Small intestine (tissue), 7 donors: ENCODE data around the gene FBH1. TPM values are rescaled to one million over a fixed set of nuclear protein-coding genes. Genes with fewer than 3 reads are reported as not detected.
"Not testable (repeated sequence)": the region's sequence is repeated elsewhere in the genome, so short reads cannot be mapped to it uniquely, and the experiment has no call there.

Experiments used
- DNase-seq, 2 donors: peaks; one replicate each; pipeline versions ENCODE4 v3.0.0 to v3.0.0-alpha.2; 2013
- FAIRE-seq: peaks from 2 replicates; lab custom pipeline; 2012; peaks lifted over from hg19 to GRCh38; lab: Jason Lieb, UNC
- H3K27ac ChIP-seq, 3 donors: one replicate each; pipeline ENCODE4 v1.5.1; 2013; ENCODE audit warnings: low read length in 2 of 3, mild to moderate bottlenecking in 2 of 3, control low read depth in 1 of 3, inconsistent platforms in 1 of 3, low read depth in 1 of 3, moderate library complexity in 1 of 3
- H3K27me3 ChIP-seq, 3 donors: one replicate each; pipeline ENCODE4 v1.6.1; 2013; ENCODE audit warnings: low read length in 3 of 3, inconsistent platforms in 1 of 3; ENCODE audit not compliant: control insufficient read depth in 3 of 3, insufficient read depth in 3 of 3
- H3K36me3 ChIP-seq, 3 donors: one replicate each; pipeline ENCODE4 v1.6.1; 2013; ENCODE audit warnings: low read length in 3 of 3, inconsistent platforms in 1 of 3, low read depth in 1 of 3, mild to moderate bottlenecking in 1 of 3, moderate library complexity in 1 of 3; ENCODE audit not compliant: control insufficient read depth in 3 of 3, insufficient read depth in 2 of 3
- H3K4me1 ChIP-seq, 3 donors: one replicate each; pipeline ENCODE4 v1.6.1; 2013; ENCODE audit warnings: low read length in 2 of 3, inconsistent platforms in 1 of 3, low read depth in 1 of 3, mild to moderate bottlenecking in 1 of 3, moderate library complexity in 1 of 3; ENCODE audit not compliant: control insufficient read depth in 3 of 3, insufficient read depth in 2 of 3
- H3K4me3 ChIP-seq, 3 donors: one replicate each; pipeline ENCODE4 v1.5.1; 2013; ENCODE audit warnings: low read length in 3 of 3, control low read depth in 1 of 3, inconsistent platforms in 1 of 3, low read depth in 1 of 3, mild to moderate bottlenecking in 1 of 3, moderate library complexity in 1 of 3
- H3K9me3 ChIP-seq, 2 donors: one replicate each; pipeline ENCODE4 v1.6.1; 2013; ENCODE audit warnings: low read depth in 1 of 2, low read length in 1 of 2; ENCODE audit not compliant: control insufficient read depth in 2 of 2, insufficient read depth in 1 of 2
- WGBS, 3 donors: extraction: QIAGEN DNeasy Blood & Tissue Kit; methylation state at CpG; one replicate each; pipeline ENCODE4 v1.1.7; 2013; 5-methylcytosine and 5-hydroxymethylcytosine counted together
- polyA plus RNA-seq, 4 donors: library from polyadenylated mRNA; stranded (reverse) in 3 of 4; unstranded in 1 of 4; fragments of 200-250 nt in 3 of 4; fragments of 120-200 nt in 1 of 4; gene quantifications; one replicate each; pipeline versions ENCODE4 v1.2.1 to v1.2.3, GENCODE V29; 2013
- donor health status: healthy with polysubstance abuse.
- donor health status: control.
- donor health status: control.
- donor health status: Bipolar disorder and iron deficiency.
- donor health status: healthy.

Gene FBH1
- polyA plus RNA-seq, 4 donors, result 38.8 to 89.9 (median 67.5) TPM

DNA sequence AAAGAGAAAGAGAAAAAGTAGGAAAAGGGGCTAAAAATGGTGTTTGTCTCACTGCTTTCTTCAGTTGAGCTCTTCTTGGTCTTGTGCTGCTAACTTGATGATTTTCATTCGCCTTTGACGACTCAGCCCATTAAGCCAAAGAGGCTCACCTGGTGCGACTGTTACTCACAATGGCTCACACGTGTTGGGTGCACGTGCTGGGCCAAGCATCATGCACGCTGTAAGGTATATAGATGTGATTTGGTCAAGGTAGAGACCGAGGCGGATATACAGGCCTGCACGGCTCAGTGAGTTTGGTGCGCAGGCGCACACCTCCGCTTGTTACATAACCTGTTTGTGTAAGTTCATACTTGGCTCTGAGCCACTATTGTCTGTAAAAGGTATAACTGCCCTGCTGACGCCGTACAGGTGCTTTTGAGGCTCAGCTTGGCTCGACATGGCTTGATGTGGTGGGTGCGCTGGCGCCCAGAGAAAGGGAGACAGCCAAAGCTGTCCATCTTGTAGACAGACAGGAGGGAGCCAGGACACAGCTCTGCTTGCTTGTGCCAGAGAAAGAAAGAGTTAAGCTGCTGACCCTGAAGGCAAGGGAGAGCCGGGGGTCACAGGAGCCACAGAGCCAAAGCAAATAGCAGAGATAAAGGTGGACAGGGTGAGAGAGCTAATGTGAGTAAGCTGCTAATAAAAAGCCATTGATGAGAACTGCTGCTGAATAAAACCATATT lies 33.9 kb upstream of the FBH1 start:
- Histone ChIP-seq H3K36me3 (no peaks in the 10 kb centered on the region), H3K4me1 (no peaks in the 10 kb centered on the region), H3K4me3 (no peak overlapping the region), H3K27me3 (no peaks in the 10 kb centered on the region), H3K27ac (no peak overlapping the region), H3K9me3 (no peaks in the 10 kb centered on the region)
- DNase-seq (no peak), FAIRE-seq (no peak)
- 82 to 89% (median 87%) methylated on average over 18 of the region's 18 CpGs for WGBS, 3 donors

- H3K27me3 ChIP-seq, result no peaks in the 10 kb centered on the region
- no peak for DNase-seq
- WGBS, 3 donors, result 51 to 74% (median 72%) methylated on average over 7 of the region's 7 CpGs
- no peak overlapping the region for H3K27ac ChIP-seq
- no peak for FAIRE-seq
- H3K36me3 ChIP-seq, result no peaks in the 10 kb centered on the region
- H3K9me3 ChIP-seq, result no peaks in the 10 kb centered on the region
- no peaks in the 10 kb centered on the region for H3K4me1 ChIP-seq
- H3K4me3 ChIP-seq, result no peak overlapping the region
Measured at GRCh38 chr10:5856701-5857004, 33.4 kb upstream of the FBH1 start.

- Histone ChIP-seq H3K9me3 (peaks cover 0 to 3% of the 10 kb centered on the region in 2 donors), H3K4me1 (no peaks in the 10 kb centered on the region), H3K27me3 (no peaks in the 10 kb centered on the region), H3K27ac (no peak overlapping the region), H3K36me3 (peaks cover 0 to 14% (median 0%) of the 10 kb centered on the region in 3 donors), H3K4me3 (no peak overlapping the region)
- 86 to 97% (median 95%) methylated on average over 5 of the region's 5 CpGs for WGBS, 3 donors
- no peak for FAIRE-seq
- no peak for DNase-seq
Measured at GRCh38 chr10:5858811-5859210, 31.2 kb upstream of the FBH1 start.

GRCh38 chr10:5860066-5860465 lies 30.0 kb upstream of the FBH1 start:
- Histone ChIP-seq H3K4me3 (no peak overlapping the region), H3K27ac (no peak overlapping the region), H3K27me3 (no peaks in the 10 kb centered on the region), H3K36me3 (peaks cover 0 to 14% (median 0%) of the 10 kb centered on the region in 3 donors), H3K4me1 (no peaks in the 10 kb centered on the region), H3K9me3 (peaks cover 0 to 3% of the 10 kb centered on the region in 2 donors)
- 78 to 92% (median 89%) methylated on average over 7 of the region's 7 CpGs for WGBS, 3 donors
- DNase-seq (no peak), FAIRE-seq (no peak)

DNA sequence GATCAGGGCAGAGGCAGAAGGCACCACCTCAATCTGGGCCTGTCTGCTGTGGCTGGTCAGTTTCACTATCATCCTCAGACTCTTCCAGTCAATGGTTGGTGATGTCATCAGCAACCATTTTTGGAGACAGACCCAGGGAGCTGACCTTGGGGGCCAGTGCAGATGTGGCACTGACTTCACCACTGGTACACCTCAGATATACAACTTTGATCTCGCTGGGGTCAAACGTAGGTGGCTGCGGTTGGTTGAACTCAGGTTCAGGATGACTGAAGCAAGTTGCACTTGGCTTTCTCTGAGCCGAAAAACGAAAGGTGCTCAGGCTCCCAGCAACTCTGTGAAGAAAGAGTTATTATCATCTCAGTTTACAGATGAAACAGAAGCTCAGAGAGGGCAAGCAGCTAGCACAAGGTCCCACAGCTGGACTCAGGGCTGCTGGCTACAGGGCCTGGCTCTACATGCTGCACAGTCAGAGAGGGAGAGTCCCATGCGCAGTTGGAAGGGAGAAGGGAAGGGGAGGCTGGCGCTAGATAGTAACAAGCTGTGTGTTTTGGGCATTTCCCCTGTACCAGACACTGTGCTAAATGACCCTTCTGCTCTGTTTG lies 27.6 kb upstream of the FBH1 start:
- Histone ChIP-seq H3K4me1 (no peaks in the 10 kb centered on the region), H3K9me3 (peaks cover 0 to 3% of the 10 kb centered on the region in 2 donors), H3K4me3 (no peak overlapping the region), H3K27me3 (no peaks in the 10 kb centered on the region), H3K27ac (peak overlapping the region in 1 of 3 donors; percentile 51), H3K36me3 (peaks cover 0 to 14% (median 0%) of the 10 kb centered on the region in 3 donors)
- FAIRE-seq (no peak), DNase-seq (no peak)
- 87 to 95% (median 94%) methylated on average over 7 of the region's 7 CpGs for WGBS, 3 donors

- not testable (repeated sequence) for FAIRE-seq, H3K27me3 ChIP-seq, H3K4me3 ChIP-seq, H3K9me3 ChIP-seq, H3K4me1 ChIP-seq, DNase-seq
- 89 to 98% (median 93%) methylated on average over 9 of the region's 9 CpGs for WGBS, 3 donors
- Histone ChIP-seq H3K27ac (peak overlapping the region in 1 of 3 donors; percentile 51), H3K36me3 (peaks cover 0 to 14% (median 0%) of the 10 kb centered on the region in 3 donors)
Measured at GRCh38 chr10:5862981-5863685, 26.9 kb upstream of the FBH1 start.

GRCh38 chr10:5866451-5867081 lies 23.5 kb upstream of the FBH1 start:
- Histone ChIP-seq H3K9me3 (peaks cover 0 to 11% of the 10 kb centered on the region in 2 donors), H3K36me3 (peaks cover 0 to 24% (median 0%) of the 10 kb centered on the region in 3 donors)
- not testable (repeated sequence) for DNase-seq, H3K27me3 ChIP-seq, H3K27ac ChIP-seq, H3K4me1 ChIP-seq, H3K4me3 ChIP-seq, FAIRE-seq
- WGBS, 3 donors, result 71 to 83% (median 72%) methylated on average over 5 of the region's 5 CpGs

- WGBS, 3 donors, result 30 to 44% (median 35%) methylated on average over 4 of the region's 4 CpGs
- H3K36me3 ChIP-seq, result peaks cover 0 to 26% (median 0%) of the 10 kb centered on the region in 3 donors
Measured at GRCh38 chr10:5867091-5867615, 22.9 kb upstream of the FBH1 start.

More at GRCh38 chr10:5867091-5867615, 22.9 kb upstream of the FBH1 start:
- DNase-seq, result peak in 1 of 2 donors; percentile 22
- not testable (repeated sequence) for H3K27ac ChIP-seq, H3K4me1 ChIP-seq, H3K27me3 ChIP-seq, FAIRE-seq, H3K4me3 ChIP-seq
- H3K9me3 ChIP-seq, result peaks cover 0 to 11% of the 10 kb centered on the region in 2 donors
